ENCODE results near the gene ERFL.

ERFL gene

DNA sequence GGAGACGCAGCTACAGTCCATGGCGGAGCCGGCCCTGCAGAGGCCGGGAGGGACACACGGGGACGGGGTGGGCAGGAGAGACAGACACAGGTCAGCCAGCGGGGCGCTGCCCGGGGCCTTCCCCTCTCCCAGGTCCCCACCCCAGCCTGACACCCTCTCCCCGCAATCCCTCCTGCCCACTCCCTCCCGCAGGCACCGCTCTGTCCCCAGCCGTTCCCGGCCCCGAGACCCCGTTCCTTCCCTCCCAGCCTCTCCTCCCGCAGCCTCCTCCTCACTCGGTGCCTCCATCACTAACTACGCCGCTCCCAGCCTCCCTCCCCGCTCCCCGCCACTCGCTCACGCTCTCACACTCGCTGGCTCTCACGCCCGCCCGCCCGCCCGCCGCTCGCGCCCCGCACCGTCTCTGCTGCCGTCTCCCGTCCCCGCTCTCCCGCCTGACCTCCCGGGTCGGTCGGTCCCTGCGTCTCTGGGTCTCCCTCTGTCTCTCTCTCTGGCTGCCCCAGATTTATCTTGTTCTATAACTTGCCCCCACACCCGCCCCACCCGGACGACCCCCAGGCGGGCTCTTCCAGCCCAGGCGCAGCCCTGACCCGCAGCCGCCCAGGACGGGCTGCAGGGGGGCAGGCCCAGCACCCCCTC lies 15.2 kb downstream of the ERFL start:
- no peak for DNase-seq

DNA sequence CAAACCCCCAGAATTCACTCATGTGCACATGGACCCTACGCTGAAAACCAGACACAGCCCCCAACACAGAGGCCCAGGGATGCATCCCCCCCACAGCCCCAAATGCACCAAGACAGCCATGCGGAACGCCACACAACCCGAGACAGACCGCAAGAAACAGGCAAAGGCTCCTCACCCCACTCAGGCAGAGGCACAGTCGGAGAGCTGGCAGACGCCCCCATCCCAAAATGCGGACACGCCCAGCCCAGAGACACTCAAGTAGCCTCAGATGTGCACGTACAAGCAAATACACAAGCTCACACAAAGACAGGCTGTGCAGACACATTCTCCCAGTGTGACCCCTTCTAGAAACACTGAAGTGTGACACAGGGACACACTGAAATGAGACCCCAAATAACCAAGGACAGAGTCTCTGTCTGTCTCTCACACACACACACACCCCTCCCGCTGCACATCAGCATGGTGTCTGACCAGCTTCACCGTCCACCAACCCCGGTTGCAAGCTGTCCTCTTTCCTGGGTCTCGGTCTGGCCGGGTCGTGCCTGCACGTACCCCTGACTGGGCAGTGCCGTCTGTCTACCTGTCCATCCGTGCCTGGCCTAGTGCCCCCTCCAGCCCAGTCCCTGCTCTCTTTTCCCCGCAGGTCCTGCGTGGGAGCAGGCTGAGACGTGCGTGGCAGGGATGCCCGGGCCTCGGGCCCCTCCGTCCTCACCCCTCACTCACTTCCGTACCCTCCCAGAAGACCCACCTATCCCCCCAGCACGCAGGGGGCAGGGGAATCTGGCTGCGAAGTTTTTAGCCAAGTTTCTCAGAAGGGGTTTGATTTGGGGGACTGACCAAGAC lies 16.1 kb downstream of the ERFL start:
- no peak for DNase-seq

DNA sequence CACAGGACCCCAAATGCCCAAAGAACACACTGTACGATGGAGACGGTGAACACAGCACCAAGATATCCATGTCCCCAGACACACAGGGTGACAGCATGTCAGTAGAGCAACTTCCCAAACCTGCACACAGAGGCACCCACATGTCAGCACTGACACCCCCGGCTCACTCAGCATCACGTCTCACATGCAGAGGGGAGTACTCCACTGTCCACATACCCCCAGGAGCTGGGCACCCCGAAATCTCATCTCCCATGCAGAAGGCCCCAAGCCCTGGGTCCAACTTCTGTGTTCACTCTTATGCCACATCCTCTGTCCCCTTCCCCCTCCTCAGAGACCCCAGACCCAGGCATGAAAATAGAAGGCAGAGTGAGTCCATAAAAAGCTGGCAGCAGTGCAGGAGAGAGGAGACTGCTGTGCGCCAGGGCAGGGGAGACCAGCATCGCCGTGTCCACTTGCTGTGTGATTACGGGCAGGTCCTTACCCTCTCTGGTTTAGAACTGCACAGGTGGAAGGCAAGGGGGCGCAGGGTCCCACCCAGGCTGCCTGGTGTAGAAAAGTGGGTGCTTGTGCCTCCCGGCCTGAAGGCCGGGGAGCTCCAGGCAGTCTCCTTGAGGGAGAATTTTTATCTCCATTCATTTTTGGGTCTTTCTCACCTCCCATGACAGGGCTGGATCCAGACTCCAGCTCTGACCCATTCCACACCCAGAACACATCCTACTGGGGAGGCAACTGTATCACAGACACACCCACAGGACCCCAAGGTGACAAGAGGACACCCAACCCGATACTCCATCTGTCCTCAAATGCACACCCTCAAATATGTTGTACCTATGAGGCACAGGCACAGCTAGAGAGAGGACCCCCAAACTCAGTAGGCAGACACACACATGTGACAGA lies 17.0 kb downstream of the ERFL start:
- DNase-seq = no peak

DNA sequence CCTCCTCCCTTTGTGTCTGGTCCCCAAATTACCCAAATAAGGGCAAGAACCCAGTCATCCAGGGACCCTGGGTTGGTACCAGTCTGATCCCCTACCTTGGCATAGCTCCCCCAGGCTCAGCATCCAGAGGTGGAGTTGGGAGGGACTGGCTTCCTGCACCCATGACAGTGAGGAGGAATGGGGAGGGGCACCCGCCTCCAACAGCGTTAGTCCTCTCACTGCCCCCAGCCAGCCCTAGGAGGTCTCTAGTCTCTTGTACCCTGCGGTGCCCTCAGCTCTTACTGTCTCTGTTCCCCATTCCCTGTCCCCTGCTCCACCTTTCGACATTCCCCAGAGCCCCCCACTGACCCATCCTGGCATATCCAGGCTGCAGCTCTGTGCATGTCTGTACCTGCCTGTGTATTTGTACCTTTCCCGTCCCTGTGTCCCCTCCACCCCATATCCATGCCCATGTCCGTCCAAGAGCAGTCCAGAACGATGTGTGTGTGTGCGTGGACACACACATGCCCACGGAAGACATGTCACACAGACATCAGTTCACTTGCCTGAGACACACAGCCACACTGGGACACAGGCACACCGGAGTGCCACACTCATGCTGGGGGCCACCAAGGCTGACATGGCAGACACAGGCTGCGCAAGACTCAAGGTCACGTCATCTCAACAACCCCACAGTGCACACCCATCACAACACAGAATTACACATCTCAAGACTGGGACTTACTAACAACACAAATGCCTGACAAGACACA lies 17.8 kb downstream of the ERFL start:
- DNase-seq = no peak

DNA sequence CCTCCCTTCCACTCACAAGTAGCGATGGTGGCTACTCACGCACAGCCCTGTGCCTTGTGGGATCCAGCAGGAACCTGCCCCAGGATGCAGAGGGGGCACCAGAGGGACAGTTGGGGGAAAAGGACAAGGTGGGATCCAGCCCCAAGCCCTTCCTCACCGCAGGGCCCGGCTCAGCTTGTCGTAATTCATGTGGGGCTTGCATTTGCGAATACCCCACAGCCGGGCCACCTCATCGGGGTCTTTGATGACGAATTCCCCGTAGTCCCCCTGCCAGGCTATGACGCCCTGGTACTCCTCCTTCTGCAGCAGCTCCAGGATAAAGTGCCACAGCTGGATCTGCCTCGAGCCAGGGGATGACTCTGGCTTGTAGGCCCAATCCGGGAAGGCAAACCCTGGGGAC lies 18.5 kb downstream of the ERFL start:
- no peak for DNase-seq

DNA sequence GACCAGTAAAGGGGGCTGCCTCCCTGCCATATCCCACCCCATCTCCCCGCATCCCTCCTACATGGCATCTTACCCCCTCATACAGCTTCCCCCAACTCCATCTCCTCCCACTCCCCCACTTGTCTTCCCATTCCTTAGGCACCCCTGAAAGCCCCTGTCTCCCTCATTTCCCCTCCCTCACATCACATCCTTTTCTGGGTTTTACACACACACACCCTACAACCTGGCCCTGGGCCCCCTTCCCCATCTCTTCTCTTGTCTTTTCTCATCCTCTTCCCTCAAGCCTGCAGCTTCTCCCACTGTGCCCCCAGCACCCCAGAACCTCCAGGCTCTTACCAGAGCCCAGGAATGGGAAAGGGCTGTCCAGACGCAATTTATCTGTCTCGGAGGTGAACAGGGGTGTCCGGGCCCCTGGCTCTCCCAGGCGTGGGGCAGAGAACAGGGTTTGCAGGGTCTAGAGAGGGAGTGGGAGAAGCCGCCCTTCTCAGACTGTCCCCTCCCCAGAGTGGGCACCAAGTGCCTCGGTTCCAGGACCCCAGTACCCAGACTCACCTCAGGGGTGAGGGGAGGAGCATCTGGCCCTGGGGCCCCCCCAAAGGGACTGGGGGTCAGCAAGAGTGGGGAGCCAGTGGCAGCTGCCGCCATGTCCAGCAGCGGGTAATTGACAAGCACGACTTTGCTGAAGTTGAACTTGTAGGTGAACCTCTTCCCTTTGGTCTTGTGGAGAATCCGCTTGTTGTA lies 19.4 kb downstream of the ERFL start:
- DNase-seq = no peak

DNA sequence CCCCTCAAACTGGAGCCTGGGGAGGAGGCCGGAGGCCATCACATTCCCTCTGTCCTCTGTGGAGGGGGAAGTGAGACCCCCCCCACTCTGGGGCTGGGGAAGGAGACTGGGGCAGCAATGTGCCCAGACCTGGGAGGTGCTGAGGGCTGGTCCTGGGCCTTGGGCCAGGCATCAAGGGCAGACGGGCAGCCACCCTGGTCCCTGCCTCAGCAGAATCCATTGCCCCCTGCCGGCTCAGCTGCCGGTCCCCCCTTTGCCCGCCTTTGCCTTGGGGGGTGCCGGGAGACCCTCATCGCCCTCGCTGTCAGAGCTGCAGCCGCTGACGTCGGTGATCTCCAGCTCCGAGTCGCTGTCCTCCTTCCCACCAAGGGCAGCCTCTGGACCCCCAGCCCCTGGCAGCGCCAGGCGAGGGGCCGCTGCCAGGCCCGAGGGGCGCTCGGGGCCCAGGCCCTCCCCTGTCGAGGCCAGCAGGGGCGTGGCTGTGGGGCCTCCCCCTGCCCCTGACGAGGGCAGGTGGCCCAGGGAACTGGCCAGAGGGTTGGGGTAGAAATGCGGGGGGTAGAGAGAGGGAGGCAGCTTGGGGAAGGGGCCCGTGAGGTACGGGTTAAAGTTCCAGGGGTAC lies 20.1 kb downstream of the ERFL start:
- DNase-seq = no peak

DNA sequence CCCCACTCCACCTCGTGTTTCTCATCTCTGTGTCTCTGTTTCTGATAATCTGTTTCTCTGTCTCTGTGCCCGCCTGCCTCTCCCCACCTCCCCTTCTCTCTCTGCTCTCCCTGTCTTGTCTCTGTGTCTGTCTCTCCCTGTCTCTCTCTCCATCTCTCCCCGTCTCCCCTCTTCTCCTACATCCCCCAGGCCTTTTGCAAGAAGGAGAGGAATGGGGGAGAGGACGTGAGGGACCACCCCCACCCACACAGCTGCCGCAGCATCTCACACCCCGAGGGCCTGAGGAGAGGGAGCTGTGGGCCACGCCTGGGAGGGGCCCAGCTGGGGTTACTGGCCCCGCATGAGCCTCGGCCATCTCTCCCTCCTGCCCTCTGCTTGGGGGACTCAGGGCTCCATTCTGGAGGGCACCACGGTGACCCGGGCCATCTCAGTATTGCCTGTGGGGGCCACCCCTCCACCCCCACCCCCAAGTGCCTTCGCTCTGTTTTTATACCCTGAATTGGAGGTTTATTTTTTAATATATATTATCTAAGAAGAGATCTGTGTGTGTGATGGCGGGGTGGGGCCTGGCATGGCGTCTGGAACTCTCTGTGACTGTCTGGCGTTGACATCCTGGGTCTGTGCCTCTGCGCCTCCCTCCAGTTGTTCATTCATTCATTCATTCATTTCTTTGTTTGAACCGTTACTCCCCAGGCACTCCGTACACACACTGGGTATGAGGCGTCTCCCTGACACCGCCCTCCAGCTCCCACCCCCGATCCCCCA lies 21.2 kb downstream of the ERFL start:
- no peak for DNase-seq

DNA sequence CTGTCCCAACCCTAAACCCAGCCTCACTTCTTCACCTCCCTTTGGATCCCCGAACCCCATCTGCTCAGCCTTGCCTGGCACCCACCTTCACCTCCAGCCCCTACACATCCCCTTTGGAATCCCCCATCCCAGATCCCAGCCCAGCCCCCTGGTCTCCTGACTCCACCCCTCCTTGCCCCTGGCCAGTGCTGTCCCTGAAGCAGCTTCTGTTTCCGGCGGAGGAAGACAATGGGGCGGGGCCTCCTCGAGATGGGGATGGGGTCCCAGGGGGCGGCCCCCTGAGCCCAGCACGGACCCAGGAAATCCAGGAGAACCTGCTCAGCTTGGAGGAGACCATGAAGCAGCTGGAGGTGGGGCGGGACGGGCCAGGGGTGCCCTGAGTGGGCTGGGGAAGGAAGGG lies 22.0 kb downstream of the ERFL start:
- no peak for DNase-seq

DNA sequence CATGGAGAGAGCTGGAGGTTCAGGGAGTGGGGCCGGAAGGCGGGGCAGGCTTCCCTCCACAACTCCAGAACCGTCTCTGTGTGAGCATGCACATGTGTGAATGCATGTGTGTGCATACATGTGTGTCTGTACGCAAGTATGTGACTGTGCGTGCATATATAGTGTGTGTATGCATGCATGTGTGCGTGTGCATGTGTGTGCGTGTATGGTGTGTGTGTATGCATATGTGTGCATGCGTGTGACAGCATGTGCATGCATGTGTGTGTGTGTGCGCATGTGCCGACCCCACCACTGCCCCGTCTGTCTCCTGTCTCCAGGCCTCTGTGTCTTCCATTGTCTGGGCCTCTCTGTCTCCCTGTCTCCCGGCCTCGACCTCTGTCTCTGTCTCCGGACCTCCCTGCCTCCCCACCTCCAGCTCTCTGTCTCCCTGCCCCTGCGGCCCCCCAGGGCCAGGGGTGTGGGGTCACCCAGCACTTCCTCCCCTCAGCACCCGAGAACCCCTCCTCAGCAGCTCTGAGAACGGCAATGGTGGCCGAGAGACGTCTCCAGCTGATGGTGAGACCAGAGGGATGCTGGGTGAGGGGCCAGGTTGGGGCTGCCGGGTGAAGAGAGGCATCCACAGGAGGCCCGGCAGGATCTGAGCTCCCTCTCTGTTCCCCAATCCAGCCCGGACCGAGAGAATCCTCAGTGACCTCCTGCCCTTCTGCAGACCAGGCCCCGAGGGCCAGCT lies 22.8 kb downstream of the ERFL start:
- DNase-seq = no peak

DNA sequence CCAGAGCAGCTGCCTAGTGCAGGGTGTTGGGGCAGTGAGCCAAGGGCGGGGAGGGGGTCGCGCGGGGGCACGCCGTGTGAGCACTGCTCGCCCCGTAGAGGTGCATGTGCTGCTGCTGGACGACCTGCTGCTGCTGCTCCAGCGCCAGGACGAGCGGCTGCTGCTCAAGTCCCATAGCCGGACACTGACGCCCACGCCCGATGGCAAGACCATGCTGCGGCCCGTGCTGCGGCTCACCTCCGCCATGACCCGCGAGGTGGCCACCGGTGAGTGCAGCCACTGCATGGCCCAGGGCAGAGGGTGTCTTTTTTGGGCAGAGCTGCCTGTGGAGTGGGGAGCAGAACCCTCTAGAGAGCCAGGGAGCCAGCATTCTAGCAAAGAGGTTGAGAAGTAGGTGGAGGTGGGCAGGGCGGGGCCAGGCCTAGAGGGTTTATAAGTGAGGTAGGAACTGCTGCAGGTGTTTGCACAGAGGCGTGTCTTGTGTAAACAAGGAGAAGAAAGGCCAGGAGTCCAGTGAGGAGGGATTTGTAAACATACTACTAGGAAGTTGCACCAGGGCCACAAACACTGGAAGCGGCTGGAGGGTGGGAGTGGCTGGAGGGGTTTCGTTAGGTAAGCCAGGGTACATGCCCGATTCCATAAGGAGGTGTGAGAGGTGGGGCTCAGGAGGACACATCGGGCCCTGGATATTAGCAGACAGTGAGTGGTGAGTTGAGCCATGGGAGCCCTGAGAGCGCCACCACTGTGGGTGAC lies 24.0 kb downstream of the ERFL start:
- no peak for DNase-seq

DNA sequence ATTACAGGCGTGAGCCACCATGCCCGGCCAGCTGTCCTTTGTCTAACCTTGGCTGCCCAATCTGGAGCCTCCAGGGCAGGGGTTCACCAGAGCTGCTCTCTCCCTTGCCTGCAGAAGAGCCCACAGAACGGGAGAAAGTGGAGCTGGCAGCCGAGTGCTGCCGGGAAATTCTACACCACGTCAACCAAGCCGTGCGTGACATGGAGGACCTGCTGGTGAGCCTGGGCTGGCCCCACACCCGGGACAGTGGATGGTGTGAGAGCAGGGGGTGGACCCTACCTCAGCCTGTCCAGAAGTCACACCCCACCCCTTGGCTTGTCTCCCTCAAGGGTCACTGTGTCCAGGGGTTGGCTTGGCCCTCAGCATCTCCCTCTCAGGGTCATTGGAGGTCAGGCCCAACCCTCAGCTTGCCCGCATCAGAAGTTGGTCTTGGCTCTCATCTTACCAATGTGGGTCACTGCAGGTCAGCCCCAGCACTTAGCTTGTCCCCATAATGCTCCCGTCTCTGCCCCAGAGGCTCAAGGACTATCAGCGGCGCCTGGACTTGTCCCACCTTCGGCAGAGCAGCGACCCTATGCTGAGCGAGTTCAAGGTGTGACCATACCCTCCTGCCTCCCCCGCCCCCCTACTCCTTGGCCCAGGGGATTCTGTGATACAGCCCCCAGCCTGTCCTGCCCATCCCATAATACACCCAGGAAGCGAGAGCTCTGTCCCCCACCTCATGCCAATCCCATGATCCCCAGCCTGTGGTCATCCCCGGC lies 24.9 kb downstream of the ERFL start:
- DNase-seq = no peak

DNA sequence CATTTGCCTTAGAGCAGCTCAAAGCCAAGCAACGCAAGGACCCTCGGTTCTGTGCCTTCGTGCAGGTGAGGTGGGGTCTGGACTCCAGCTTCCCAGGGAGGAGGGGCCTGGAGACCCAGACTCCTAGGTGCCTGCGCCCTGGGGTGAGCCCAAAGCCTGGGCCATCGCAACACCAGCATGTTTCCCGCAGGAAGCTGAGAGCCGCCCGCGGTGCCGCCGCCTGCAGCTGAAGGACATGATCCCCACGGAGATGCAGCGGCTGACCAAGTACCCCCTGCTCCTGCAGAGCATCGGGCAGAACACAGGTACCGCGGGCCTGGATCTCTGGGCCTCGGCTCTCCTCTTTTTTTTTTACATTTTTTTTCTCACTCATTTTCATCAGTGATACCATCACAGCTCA lies 25.7 kb downstream of the ERFL start:
- no peak for DNase-seq

DNA sequence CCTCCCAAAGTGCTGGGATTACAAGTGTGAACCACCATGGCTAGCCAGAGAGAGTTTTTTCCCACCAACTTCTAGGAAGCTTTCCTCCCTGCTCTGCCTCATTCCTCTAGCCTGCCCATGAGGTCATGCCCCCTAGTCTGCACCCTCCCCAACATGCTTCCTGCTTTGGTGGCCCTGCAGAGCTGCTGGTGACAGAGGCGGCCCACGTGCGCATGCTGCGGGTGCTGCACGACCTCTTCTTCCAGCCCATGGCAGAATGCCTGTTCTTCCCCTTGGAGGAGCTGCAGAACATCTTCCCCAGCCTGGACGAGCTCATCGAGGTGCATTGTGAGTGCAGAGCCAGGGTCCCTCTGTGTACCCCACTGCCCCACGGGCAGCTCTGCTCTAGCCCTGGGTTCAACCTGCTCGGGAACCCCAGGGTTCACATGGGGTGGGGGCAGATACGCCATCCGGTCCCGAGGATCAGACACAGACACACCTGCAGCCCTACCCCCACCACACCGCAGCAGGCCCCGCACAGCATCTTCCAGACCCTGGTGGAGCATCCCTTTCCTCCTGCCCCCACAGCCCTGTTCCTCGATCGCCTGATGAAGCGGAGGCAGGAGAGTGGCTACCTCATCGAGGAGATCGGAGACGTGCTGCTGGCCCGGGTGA lies 26.4 kb downstream of the ERFL start:
- no peak for DNase-seq

DNA sequence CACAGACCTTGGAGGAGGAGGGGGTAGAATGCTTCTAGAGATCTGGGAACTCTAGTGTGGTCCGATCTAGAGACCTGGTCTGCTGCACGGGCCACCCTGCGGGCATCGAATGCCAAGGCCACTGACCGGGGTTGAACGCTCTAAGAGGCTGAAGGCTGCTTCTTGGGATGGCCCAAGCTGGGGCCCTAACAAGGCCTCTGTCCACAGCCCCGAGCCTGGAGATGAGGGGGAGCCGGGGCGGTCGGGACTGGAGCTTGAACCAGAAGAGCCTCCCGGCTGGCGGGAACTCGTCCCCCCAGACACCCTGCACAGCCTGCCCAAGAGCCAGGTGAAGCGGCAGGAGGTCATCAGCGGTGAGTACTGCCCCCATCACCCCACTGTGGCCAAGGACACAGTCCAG lies 30.0 kb downstream of the ERFL start:
- no peak for DNase-seq

DNA sequence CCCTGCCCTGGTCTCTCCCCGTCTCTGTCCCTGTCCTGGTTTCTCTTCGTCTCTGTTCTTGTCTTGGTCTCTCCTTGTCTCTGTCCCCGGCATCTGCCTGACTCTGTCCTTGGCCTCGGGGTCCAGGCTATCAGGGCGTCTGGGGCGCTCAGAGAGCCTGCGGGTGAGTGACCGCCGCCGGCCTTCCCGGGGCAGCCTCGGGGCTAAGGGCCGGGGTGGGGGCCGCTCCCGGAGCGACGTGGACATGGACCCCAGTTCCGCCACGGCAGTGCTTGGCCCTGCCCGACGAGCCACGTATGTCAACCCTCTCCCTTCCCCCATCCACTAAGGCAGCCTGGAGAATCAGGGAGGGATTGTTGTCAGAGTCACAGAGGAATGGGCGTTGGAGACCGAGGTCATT lies 30.4 kb downstream of the ERFL start:
- no peak for DNase-seq

DNA sequence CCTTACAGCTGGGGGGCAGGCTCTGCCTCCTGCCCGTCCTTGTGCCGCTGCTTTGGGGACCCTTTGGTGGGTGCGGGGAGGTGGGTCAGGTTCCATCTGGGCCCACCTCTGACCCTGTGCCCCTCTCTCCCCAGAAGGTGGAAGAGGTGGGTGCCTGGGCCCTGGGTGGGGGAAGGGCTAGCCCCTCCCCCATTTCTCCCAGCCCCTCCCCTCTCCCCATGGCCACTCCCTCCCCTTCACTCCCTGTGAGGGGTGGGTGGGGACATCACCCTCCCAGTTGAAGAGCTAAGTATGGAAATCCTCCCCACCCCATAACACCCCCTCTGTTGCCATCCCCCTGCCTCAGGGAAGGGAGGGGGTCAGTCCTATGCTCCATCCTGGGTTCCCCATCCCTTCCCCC lies 31.1 kb downstream of the ERFL start:
- no peak for DNase-seq

DNA sequence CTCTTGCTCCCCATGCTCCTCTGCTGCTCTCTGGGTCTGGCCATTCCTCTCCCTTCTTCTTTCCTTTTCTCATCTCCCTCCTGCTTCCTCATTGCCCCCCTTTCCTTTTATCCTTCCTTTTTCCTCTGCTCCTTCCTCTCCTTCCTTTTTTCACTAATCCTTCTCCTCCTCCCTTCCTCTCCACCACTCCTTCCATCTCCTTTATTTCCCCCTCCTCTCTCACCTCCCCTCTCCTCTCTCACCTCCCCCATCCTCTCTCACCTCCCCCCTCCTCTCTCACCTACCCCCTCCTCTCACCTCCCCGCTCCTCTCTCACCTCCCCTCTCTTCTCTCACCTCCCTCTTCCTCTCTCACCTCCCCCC lies 31.7 kb downstream of the ERFL start:
- no peak for DNase-seq
